ENCODE data around the gene TBCK.

The TBCK gene

GRCh38 chr4:106320235-106320634 is 4.2 kb upstream of the TBCK start:
- no peak for DNase-seq

GRCh38 chr4:106318511-106318910 is 2.5 kb upstream of the TBCK start:
- DNase-seq: no peak

- DNase-seq: no peak
Observed at GRCh38 chr4:106317815-106318214, 1.8 kb upstream of the TBCK start.

- DNase-seq: no peak
Observed at GRCh38 chr4:106316773-106317409, 882 bp upstream of the TBCK start.

- no peak for DNase-seq
Observed at GRCh38 chr4:106315476-106315967, 487 bp downstream of the TBCK start.

GRCh38 chr4:106314960-106315359 is 1.0 kb downstream of the TBCK start:
- no peak for DNase-seq

GRCh38 chr4:106312997-106313522 is 2.9 kb downstream of the TBCK start:
- DNase-seq: no peak

- no peak for DNase-seq
Observed at GRCh38 chr4:106312377-106312776, 3.6 kb downstream of the TBCK start.

GRCh38 chr4:106306561-106306960 is 9.4 kb downstream of the TBCK start:
- no peak for DNase-seq

GRCh38 chr4:106305435-106306055 is 10.5 kb downstream of the TBCK start:
- DNase-seq: no peak

GRCh38 chr4:106304632-106305031 is 11.4 kb downstream of the TBCK start:
- DNase-seq: no peak

- DNase-seq: no peak
Observed at GRCh38 chr4:106303548-106304281, 12.3 kb downstream of the TBCK start.

- DNase-seq: no peak
Observed at GRCh38 chr4:106302062-106302438, 14.0 kb downstream of the TBCK start.

GRCh38 chr4:106301393-106302061 is 14.5 kb downstream of the TBCK start:
- DNase-seq: no peak

GRCh38 chr4:106299977-106300376 is 16.0 kb downstream of the TBCK start:
- no peak for DNase-seq

GRCh38 chr4:106297245-106298035 is 18.6 kb downstream of the TBCK start:
- no peak for DNase-seq

GRCh38 chr4:106294062-106294461 is 21.9 kb downstream of the TBCK start:
- no peak for DNase-seq

GRCh38 chr4:106291678-106292077 is 24.3 kb downstream of the TBCK start:
- no peak for DNase-seq

GRCh38 chr4:106289737-106290136 is 26.3 kb downstream of the TBCK start:
- DNase-seq: no peak

- no peak for DNase-seq
Observed at GRCh38 chr4:106287353-106287969, 28.5 kb downstream of the TBCK start.

GRCh38 chr4:106286611-106287010 is 29.4 kb downstream of the TBCK start:
- no peak for DNase-seq

GRCh38 chr4:106284227-106284626 is 31.8 kb downstream of the TBCK start:
- DNase-seq: no peak

All from CD4-positive, alpha-beta T cell treated with Interleukin-15 for 1 hour (primary cell).